HepG2 (cell line): ENCODE data around the gene KIF1C. TPM values are rescaled to one million over a fixed set of nuclear protein-coding genes. Genes with fewer than 3 reads are reported as not detected.

Experiments used
- FIP1L1 ChIP-seq: fragments of 200-400 bp; formaldehyde crosslinking; IDR thresholded peaks from 2 replicates; pipeline ENCODE4 v1.6.1; 2018; ENCODE audit warnings: low read depth, mild to moderate bottlenecking, low read length, moderate library complexity, borderline replicate concordance; ENCODE audit not compliant: insufficient read depth
- FOXK1 ChIP-seq: sonication (generic); formaldehyde crosslinking; IDR thresholded peaks from 2 replicates; pipeline ENCODE4 v1.4.0; 2020; ENCODE audit warnings: low read depth, missing genetic modification reagents, borderline replicate concordance
- FOXO1 ChIP-seq: sonication (generic); formaldehyde crosslinking; IDR thresholded peaks from 2 replicates; pipeline ENCODE4 v1.4.0; 2020; ENCODE audit warnings: missing genetic modification reagents
- KAT2B ChIP-seq: fragments of 150-350 bp; IDR thresholded peaks from 2 replicates; pipeline ENCODE4 v1.6.1; 2014; ENCODE audit warnings: low read depth, low read length, borderline replicate concordance
- KDM4B ChIP-seq: sonication (generic); formaldehyde crosslinking; IDR thresholded peaks from 2 replicates; pipeline ENCODE4 v1.4.0; 2020; ENCODE audit warnings: missing genetic modification reagents
- NFYC ChIP-seq: IDR thresholded peaks from 2 replicates; pipeline ENCODE4 v1.6.1; 2016; ENCODE audit warnings: missing genetic modification reagents, missing compliant biosample characterization
- RNF2 ChIP-seq: fragments of 450-650 bp; conservative IDR thresholded peaks from 2 replicates; pipeline ENCODE4 v1.6.1; 2016; ENCODE audit warnings: low read depth
- SNAPC2 ChIP-seq: sonication (generic); formaldehyde crosslinking; IDR thresholded peaks from 2 replicates; pipeline ENCODE4 v1.8.1; 2022; ENCODE audit warnings: mild to moderate bottlenecking, missing genetic modification reagents
- SOX6 ChIP-seq, 2 experiments: fragments of 450-650 bp in 1 of 2; sonication (generic) in 1 of 2; formaldehyde crosslinking in 1 of 2; IDR thresholded peaks; 2 replicates each; pipeline versions ENCODE4 v1.4.0 to v1.6.1; 2017 to 2020; ENCODE audit warnings: antibody characterized with exemption in 1 of 2, mild to moderate bottlenecking in 1 of 2, missing genetic modification reagents in 1 of 2
- THRA ChIP-seq: sonication (generic); formaldehyde crosslinking; IDR thresholded peaks from 2 replicates; pipeline ENCODE4 v1.4.0; 2020; ENCODE audit warnings: missing genetic modification reagents, borderline replicate concordance
- XBP1 ChIP-seq: sonication (generic); formaldehyde crosslinking; IDR thresholded peaks from 2 replicates; pipeline ENCODE4 v1.5.0; 2020; ENCODE audit warnings: missing genetic modification reagents
- ZNF10 ChIP-seq: sonication (generic); formaldehyde crosslinking; IDR thresholded peaks from 2 replicates; pipeline ENCODE4 v1.4.0; 2020; ENCODE audit warnings: mild to moderate bottlenecking, low read depth, missing genetic modification reagents, borderline replicate concordance
- ZNF354B ChIP-seq: sonication (generic); formaldehyde crosslinking; IDR thresholded peaks from 2 replicates; pipeline ENCODE4 v1.8.0; 2022; ENCODE audit warnings: mild to moderate bottlenecking, missing genetic modification reagents
- ZNF883 ChIP-seq: sonication (generic); formaldehyde crosslinking; IDR thresholded peaks from 2 replicates; pipeline ENCODE4 v1.5.1; 2020; ENCODE audit warnings: mild to moderate bottlenecking, missing genetic modification reagents; ENCODE audit errors: not compliant biosample characterization
- polyA plus RNA-seq, 8 experiments: library from polyadenylated mRNA; depleted of rRNA in 3 of 8; stranded (reverse) in 7 of 8; unstranded in 1 of 8; fragments of >200 nt; fragmentation: Illumina TruSeq in 4 of 8; extraction: Trizol in 4 of 8; gene quantifications; 2 replicates each; pipeline versions ENCODE4 v1.2.1 to v1.2.3, GENCODE V29; 2011 to 2016; ENCODE audit warnings: low read depth in 4 of 8, missing spikeins in 1 of 8, mixed read lengths in 1 of 8; ENCODE audit not compliant: insufficient read depth in 1 of 8
- total RNA-seq, 5 experiments: library from RNA; depleted of rRNA; stranded (reverse); fragments of >200 nt; fragmentation: Illumina TruSeq; extraction: Trizol; gene quantifications; 2 replicates each; pipeline ENCODE4 v1.2.3, GENCODE V29; 2016; ENCODE audit warnings: low read depth in 1 of 5
- TF ChIP-seq, protein P1 (sequence below), 2 experiments: sonication (generic) in 1 of 2; formaldehyde crosslinking in 1 of 2; IDR thresholded peaks; 2 replicates each; pipeline versions ENCODE4 v1.6.1 to v1.9.0; 2014 to 2022; ENCODE audit warnings: antibody characterized with exemption in 1 of 2, borderline replicate concordance in 1 of 2, inconsistent platforms in 1 of 2, low read depth in 1 of 2, missing genetic modification reagents in 1 of 2
- TF ChIP-seq, protein P2 (sequence below): sonication (generic); formaldehyde crosslinking; IDR thresholded peaks from 2 replicates; pipeline ENCODE4 v1.4.0; 2020; ENCODE audit warnings: mild to moderate bottlenecking, missing genetic modification reagents, borderline replicate concordance

The KIF1C gene
- total and polyA plus RNA-seq, 2 of the 13 experiments (the other 11 are each of a cell fraction or from before 2014, with no cell fraction given): 70.0 to 104 TPM

DNA sequence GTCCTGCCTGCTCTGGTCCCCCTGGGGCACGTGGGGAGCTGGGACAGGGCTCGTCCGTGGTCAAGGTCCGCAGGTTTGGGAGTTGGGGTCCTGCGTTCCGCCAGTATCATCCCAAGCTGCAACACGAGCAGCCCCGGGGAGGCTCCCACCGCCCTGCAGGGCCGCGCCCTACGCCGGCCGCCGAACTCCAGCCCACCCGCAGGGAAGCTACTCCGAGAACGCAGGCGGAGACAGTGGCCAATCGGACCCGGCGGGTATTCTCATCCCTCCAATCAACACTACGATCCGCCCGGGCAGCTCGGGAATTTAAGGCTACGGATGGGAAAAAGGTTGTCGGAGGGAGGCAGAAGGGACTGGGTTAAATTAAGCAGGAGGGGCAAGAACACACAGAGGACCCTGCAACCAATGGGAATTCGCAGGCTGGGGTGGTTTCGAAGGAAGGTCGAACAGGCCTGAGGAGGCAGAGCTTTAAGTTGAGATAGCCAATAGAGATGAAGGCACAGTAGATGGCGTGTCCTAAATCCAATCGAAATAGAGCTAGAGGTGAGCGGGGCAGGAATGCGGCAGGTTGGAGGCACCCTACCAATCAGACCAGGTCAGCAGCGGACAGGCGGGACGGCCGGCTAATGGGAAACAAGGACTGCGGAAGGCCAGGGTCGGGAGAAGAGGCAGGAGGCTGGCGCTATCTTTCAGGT, 30.8 kb upstream of the KIF1C start (continued):
- TF ChIP-seq FOXO1 (CRISPR knock-in tag): no peak; the same call in 1 of the 2 replicates
- peak; percentile 95 for TF ChIP-seq NFYC (CRISPR knock-in tag)
- TF ChIP-seq SOX6 (IDR thresholded peaks at IDR 0.05): no peak
- peak; percentile 5; the same call in 1 of the 2 replicates for TF ChIP-seq SOX6 (CRISPR knock-in tag; IDR thresholded peaks at IDR 0.05)
- TF ChIP-seq ZNF354B (CRISPR knock-in tag): no peak
- TF ChIP-seq KDM4B (CRISPR knock-in tag): no peak
- no peak for TF ChIP-seq THRA (CRISPR knock-in tag)
- no peak for TF ChIP-seq KAT2B
- peak; percentile 37 for TF ChIP-seq ZNF883
- no peak for TF ChIP-seq FIP1L1
- TF ChIP-seq, protein P1, sequence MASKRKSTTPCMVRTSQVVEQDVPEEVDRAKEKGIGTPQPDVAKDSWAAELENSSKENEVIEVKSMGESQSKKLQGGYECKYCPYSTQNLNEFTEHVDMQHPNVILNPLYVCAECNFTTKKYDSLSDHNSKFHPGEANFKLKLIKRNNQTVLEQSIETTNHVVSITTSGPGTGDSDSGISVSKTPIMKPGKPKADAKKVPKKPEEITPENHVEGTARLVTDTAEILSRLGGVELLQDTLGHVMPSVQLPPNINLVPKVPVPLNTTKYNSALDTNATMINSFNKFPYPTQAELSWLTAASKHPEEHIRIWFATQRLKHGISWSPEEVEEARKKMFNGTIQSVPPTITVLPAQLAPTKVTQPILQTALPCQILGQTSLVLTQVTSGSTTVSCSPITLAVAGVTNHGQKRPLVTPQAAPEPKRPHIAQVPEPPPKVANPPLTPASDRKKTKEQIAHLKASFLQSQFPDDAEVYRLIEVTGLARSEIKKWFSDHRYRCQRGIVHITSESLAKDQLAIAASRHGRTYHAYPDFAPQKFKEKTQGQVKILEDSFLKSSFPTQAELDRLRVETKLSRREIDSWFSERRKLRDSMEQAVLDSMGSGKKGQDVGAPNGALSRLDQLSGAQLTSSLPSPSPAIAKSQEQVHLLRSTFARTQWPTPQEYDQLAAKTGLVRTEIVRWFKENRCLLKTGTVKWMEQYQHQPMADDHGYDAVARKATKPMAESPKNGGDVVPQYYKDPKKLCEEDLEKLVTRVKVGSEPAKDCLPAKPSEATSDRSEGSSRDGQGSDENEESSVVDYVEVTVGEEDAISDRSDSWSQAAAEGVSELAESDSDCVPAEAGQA (IDR thresholded peaks at IDR 0.05; ENCODE audit: low read depth): no peak
- TF ChIP-seq, protein P1 (CRISPR knock-in tag; IDR thresholded peaks at IDR 0.05; ENCODE audit: borderline replicate concordance): 0 out of 2 replicates have a peak, but pooled peaks have one; percentile 36
- TF ChIP-seq ZNF10: no peak
- TF ChIP-seq, protein P2, sequence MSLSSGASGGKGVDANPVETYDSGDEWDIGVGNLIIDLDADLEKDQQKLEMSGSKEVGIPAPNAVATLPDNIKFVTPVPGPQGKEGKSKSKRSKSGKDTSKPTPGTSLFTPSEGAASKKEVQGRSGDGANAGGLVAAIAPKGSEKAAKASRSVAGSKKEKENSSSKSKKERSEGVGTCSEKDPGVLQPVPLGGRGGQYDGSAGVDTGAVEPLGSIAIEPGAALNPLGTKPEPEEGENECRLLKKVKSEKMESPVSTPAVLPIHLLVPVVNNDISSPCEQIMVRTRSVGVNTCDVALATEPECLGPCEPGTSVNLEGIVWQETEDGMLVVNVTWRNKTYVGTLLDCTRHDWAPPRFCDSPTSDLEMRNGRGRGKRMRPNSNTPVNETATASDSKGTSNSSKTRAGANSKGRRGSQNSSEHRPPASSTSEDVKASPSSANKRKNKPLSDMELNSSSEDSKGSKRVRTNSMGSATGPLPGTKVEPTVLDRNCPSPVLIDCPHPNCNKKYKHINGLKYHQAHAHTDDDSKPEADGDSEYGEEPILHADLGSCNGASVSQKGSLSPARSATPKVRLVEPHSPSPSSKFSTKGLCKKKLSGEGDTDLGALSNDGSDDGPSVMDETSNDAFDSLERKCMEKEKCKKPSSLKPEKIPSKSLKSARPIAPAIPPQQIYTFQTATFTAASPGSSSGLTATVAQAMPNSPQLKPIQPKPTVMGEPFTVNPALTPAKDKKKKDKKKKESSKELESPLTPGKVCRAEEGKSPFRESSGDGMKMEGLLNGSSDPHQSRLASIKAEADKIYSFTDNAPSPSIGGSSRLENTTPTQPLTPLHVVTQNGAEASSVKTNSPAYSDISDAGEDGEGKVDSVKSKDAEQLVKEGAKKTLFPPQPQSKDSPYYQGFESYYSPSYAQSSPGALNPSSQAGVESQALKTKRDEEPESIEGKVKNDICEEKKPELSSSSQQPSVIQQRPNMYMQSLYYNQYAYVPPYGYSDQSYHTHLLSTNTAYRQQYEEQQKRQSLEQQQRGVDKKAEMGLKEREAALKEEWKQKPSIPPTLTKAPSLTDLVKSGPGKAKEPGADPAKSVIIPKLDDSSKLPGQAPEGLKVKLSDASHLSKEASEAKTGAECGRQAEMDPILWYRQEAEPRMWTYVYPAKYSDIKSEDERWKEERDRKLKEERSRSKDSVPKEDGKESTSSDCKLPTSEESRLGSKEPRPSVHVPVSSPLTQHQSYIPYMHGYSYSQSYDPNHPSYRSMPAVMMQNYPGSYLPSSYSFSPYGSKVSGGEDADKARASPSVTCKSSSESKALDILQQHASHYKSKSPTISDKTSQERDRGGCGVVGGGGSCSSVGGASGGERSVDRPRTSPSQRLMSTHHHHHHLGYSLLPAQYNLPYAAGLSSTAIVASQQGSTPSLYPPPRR (CRISPR knock-in tag): no peak
- no peak for TF ChIP-seq XBP1 (CRISPR knock-in tag)
- no peak for TF ChIP-seq SNAPC2 (CRISPR knock-in tag)
- TF ChIP-seq RNF2: 0 out of 2 replicates have a peak, but pooled peaks have one; percentile 38
- TF ChIP-seq FOXK1 (CRISPR knock-in tag): 0 out of 2 replicates have a peak, but pooled peaks have one; percentile 11
